Cardiac muscle cell (in vitro differentiated cells and primary cell): Measurements from ENCODE around the gene BCLAF1. TPM values are rescaled to one million over a fixed set of nuclear protein-coding genes. Genes with fewer than 3 reads are reported as not detected.

Experiments used
- DNase-seq, 2 donors: peaks; one replicate each; pipeline versions ENCODE4 v3.0.0 to v3.0.0-alpha.2; 2010 to 2017; ENCODE audit warnings: low read depth in 1 of 2, low spot score in 1 of 2
- H3K27ac ChIP-seq: fragments of 200-600 bp; sonication (generic); 2 replicates; pipeline ENCODE4 v1.5.1; 2016
- H3K27me3 ChIP-seq: fragments of 200-600 bp; sonication (generic); 2 replicates; pipeline ENCODE4 v1.6.0; 2016; ENCODE audit warnings: control low read depth
- H3K36me3 ChIP-seq: fragments of 200-600 bp; sonication (generic); 2 replicates; pipeline ENCODE4 v1.5.1; 2016; ENCODE audit warnings: control low read depth
- H3K4me1 ChIP-seq: fragments of 200-600 bp; sonication (generic); 2 replicates; pipeline ENCODE4 v1.8.1; 2017; ENCODE audit warnings: low read depth, mild to moderate bottlenecking, mixed run types
- H3K4me3 ChIP-seq: fragments of 200-600 bp; sonication (generic); 2 replicates; pipeline ENCODE4 v1.5.1; 2016; ENCODE audit warnings: mild to moderate bottlenecking
- H3K9me3 ChIP-seq: fragments of 200-600 bp; sonication (generic); 2 replicates; pipeline ENCODE4 v1.5.1; 2017; ENCODE audit warnings: low read depth, mild to moderate bottlenecking, control low read depth
- polyA plus RNA-seq: library from polyadenylated mRNA; unstranded; fragments of >200 nt; fragmentation: Nextera tagmentation; extraction: Ambion mirVana; gene quantifications from 2 replicates; pipeline ENCODE4 v1.2.1, GENCODE V29; 2016
- total RNA-seq: library from RNA; depleted of rRNA; stranded (reverse); fragments of >200 nt; gene quantifications from 2 replicates; pipeline ENCODE4 v1.2.3, GENCODE V29; 2016
- TF ChIP-seq, protein P1 (sequence below): IDR thresholded peaks from 2 replicates; pipeline ENCODE4 v1.5.1; 2012; ENCODE audit warnings: low read depth, mild to moderate bottlenecking, low read length

Gene BCLAF1
- total and polyA plus RNA-seq, 2 experiments from 2014 or later: 67.3 to 101 TPM

GRCh38 chr6:136249811-136250685, 39.6 kb downstream of the BCLAF1 start, which contains the start of gene MTFR2:
MTFR2 (minus strand) TSS chr6:136250311; CDS start chr6:136249099, 1,212 bp downstream.
- TF ChIP-seq, protein P1, sequence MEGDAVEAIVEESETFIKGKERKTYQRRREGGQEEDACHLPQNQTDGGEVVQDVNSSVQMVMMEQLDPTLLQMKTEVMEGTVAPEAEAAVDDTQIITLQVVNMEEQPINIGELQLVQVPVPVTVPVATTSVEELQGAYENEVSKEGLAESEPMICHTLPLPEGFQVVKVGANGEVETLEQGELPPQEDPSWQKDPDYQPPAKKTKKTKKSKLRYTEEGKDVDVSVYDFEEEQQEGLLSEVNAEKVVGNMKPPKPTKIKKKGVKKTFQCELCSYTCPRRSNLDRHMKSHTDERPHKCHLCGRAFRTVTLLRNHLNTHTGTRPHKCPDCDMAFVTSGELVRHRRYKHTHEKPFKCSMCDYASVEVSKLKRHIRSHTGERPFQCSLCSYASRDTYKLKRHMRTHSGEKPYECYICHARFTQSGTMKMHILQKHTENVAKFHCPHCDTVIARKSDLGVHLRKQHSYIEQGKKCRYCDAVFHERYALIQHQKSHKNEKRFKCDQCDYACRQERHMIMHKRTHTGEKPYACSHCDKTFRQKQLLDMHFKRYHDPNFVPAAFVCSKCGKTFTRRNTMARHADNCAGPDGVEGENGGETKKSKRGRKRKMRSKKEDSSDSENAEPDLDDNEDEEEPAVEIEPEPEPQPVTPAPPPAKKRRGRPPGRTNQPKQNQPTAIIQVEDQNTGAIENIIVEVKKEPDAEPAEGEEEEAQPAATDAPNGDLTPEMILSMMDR: no peak
- H3K27ac ChIP-seq: no peak within 1 kb of the TSS

GRCh38 chr6:136249336-136249735, 40.3 kb downstream of the BCLAF1 start:
- Histone ChIP-seq H3K36me3 (no peaks in the 10 kb centered on the region), H3K27ac (no peak overlapping the region), H3K27me3 (no peaks in the 10 kb centered on the region), H3K4me1 (no peaks in the 10 kb centered on the region), H3K9me3 (no peaks in the 10 kb centered on the region), H3K4me3 (peak overlapping the region; percentile 46)
- no peak for DNase-seq
- TF ChIP-seq, protein P1: no peak

More at GRCh38 chr6:136249811-136250685, 39.6 kb downstream of the BCLAF1 start, which contains the start of gene MTFR2:
- DNase-seq: peak; percentile 99
- Histone ChIP-seq H3K36me3 (no peaks in the 10 kb centered on the region), H3K9me3 (no peaks in the 10 kb centered on the region), H3K4me1 (no peaks in the 10 kb centered on the region), H3K27me3 (no peaks in the 10 kb centered on the region), H3K4me3 (peak within 1 kb of the TSS; percentile 46)

- TF ChIP-seq, protein P1: no peak
- no peaks in the 10 kb centered on the region for H3K36me3 ChIP-seq
- no peak overlapping the region for H3K4me3 ChIP-seq
- no peak overlapping the region for H3K27ac ChIP-seq
- H3K9me3 ChIP-seq: no peaks in the 10 kb centered on the region
- no peak for DNase-seq
- H3K27me3 ChIP-seq: no peaks in the 10 kb centered on the region
- no peaks in the 10 kb centered on the region for H3K4me1 ChIP-seq
These were observed 45.5 kb downstream of the BCLAF1 start for GRCh38 chr6:136244061-136244616.

DNA sequence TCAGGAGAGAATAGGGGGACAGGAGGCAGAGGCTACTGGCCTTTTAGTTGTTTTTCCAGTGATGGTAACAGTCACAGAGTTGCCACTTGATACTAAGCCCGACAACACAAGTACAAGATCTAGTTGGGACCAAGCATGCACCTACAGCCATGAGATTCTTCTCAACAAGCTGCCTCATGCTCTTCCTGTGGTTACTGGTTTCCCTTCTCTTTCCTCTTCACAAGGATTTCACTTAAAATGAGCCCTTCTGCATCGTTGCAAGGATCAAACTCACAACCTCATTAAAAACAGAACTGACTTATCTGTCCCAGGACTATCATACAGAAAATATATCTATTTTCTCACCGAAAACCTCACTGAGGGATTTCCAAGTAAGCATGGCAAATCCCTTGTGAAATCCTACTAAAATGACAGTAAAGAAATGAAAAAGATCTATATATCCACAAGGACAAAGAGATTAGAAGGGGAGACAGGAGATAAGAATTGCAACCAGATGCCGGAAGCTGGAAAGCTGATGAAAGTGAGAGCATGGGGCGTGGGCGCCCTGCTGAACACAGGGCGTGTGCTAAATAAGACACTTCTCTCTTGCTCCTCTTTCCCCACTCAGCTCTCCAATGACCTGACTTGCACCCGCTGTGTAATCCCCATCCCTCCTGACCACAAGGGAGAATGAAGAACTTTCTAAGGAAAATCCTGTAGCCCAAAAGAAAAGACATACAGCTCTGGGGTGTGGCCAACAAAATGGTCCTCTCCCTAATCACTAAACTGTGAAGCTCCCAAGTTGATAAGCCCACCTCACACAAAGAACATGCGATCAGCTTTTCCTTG, 53.0 kb downstream of the BCLAF1 start:
- Histone ChIP-seq H3K4me3 (no peak overlapping the region), H3K27ac (no peak overlapping the region), H3K9me3 (no peaks in the 10 kb centered on the region), H3K27me3 (no peaks in the 10 kb centered on the region), H3K36me3 (no peaks in the 10 kb centered on the region), H3K4me1 (no peaks in the 10 kb centered on the region)
- no peak for DNase-seq
- TF ChIP-seq, protein P1: no peak

DNA sequence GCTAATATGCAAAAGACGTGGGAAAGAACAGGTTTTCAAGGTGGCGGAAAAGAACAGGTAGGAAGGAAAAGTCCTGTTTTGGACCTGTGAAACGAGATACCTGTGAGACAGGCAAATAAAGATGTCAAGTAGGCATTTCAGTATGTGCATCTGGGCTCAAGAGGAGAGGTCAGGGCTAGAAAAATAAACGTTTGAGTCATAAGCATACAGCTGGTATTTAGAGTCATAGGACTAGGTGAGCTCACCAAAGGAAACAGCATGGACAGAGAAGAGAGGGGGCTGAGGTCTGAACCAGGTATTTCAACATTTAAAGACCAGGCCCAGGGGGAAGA, 54.4 kb downstream of the BCLAF1 start:
- TF ChIP-seq, protein P1: no peak
- Histone ChIP-seq H3K4me1 (no peaks in the 10 kb centered on the region), H3K27me3 (no peaks in the 10 kb centered on the region), H3K9me3 (no peaks in the 10 kb centered on the region), H3K27ac (no peak overlapping the region), H3K36me3 (no peaks in the 10 kb centered on the region), H3K4me3 (no peak overlapping the region)
- no peak for DNase-seq
